Epithelial cell of esophagus (primary cell): Measurements from ENCODE around the gene KIF26A.

ENCODE experiments used
- DNase-seq: peaks from one replicate; pipeline ENCODE4 v3.0.0; 2010; ENCODE audit warnings: low read depth
- H3K4me3 ChIP-seq: 2 replicates; pipeline ENCODE4 v1.5.1; 2011; ENCODE audit warnings: mild to moderate bottlenecking, low read length, control low read depth
- TF ChIP-seq, protein P1 (sequence below): IDR thresholded peaks from 2 replicates; pipeline ENCODE4 v1.5.1; 2011; ENCODE audit warnings: low read depth, mild to moderate bottlenecking, low read length, control low read depth, inconsistent platforms; ENCODE audit not compliant: insufficient read depth; ENCODE audit errors: missing control alignments

Gene KIF26A

DNA sequence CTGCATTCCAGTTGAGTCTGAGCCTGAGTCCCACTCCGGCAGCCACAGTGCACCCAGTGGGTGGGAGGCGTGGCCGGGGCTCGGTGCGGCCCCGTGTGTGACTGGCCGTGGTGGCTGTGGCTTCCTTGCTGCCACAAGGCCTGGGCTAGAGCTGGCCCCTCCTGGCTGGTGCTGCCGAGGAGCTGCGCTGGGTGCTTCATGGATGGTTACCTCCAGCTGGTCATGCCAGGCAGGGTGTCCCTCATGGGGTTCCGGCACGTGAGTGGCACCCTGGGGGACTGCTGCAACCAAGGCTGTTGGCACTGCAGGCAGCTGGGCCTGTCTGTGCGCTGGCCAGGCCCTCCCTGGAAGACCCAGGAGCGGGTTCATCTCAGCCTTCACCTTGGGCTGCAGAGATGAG, 62.7 kb downstream of the KIF26A start:
- no peak overlapping the region for H3K4me3 ChIP-seq
- DNase-seq = no peak
- TF ChIP-seq, protein P1, sequence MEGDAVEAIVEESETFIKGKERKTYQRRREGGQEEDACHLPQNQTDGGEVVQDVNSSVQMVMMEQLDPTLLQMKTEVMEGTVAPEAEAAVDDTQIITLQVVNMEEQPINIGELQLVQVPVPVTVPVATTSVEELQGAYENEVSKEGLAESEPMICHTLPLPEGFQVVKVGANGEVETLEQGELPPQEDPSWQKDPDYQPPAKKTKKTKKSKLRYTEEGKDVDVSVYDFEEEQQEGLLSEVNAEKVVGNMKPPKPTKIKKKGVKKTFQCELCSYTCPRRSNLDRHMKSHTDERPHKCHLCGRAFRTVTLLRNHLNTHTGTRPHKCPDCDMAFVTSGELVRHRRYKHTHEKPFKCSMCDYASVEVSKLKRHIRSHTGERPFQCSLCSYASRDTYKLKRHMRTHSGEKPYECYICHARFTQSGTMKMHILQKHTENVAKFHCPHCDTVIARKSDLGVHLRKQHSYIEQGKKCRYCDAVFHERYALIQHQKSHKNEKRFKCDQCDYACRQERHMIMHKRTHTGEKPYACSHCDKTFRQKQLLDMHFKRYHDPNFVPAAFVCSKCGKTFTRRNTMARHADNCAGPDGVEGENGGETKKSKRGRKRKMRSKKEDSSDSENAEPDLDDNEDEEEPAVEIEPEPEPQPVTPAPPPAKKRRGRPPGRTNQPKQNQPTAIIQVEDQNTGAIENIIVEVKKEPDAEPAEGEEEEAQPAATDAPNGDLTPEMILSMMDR = no peak

DNA sequence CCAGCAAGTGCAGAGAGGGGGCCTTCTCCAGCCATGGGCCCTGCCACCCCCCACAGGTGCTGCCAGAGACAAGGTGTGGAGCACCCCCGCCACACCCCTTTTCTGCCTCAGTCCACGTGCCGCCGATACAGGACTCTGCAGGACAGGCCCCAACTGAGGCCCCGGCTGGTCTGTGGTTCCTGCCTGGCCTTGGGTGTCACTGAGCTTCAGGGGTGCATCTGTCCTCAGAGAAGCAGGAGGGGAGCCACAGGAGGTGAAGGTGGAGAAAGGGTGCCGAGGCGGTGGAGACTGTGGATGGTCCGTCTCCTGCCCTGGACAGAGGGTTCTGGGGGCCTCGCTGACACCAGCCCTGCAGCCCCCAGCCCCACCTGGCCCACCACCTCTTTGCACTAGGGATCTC, 63.1 kb downstream of the KIF26A start:
- no peak overlapping the region for H3K4me3 ChIP-seq
- TF ChIP-seq, protein P1 = no peak
- no peak for DNase-seq

DNA sequence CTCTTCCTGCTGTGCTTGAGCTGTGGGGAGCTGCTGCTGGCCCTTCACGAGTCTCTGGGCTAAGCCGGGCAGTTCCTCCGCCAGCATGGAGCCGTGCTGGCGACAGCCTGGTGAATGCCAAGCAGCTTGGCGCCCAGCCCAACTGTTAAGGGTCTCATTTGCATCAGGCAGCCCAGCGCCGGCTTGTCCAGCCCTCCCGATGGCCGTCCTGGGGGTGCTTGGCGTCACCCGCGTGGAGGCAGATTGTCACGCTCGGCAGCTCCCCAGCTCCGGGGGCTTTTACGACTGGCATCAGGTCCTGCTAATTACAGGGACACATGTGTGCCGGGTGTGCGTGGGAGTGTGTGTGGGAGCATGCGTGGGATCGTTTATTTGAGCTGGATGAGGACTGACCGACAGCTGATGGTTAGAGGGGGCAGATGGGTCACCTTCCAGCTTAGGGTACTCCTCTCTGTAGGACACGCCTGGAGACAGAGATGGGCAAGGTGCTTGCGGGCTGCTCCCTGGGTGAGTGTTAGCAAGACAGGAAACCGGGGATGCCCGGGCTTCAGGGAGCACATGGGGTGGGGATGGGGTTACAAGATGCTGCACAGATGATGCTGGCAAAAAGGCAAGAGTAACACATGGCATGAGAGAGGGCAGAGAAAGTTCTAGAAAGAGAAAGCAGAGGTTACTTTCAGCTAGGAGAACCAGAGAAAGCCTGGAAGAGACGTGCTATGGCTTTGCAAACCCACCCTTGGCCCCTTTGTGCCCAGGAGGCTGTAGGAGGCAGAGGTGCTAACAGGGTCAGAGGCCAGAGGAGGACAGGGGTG, 64.1 kb downstream of the KIF26A start:
- TF ChIP-seq, protein P1 = no peak
- no peak overlapping the region for H3K4me3 ChIP-seq
- DNase-seq = no peak

DNA sequence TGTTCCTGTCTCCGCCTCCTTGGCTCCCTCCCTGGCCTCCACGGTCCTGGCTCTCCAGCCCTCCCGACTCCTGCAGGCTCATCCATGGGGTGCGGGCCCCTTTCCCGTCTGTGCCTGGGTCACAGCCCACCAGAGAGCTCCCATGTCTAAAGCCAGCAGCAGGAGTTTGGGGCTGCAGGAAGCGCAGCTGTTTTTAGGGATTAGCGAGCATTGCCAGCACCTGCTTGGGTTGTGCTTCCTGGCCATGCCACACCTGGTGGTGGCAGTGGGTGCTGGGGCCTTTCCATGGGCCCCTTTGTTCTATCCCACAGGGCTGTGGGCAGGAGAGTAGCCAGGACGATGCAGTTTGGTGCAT, 64.7 kb downstream of the KIF26A start:
- no peak overlapping the region for H3K4me3 ChIP-seq
- TF ChIP-seq, protein P1 = no peak
- DNase-seq = no peak

DNA sequence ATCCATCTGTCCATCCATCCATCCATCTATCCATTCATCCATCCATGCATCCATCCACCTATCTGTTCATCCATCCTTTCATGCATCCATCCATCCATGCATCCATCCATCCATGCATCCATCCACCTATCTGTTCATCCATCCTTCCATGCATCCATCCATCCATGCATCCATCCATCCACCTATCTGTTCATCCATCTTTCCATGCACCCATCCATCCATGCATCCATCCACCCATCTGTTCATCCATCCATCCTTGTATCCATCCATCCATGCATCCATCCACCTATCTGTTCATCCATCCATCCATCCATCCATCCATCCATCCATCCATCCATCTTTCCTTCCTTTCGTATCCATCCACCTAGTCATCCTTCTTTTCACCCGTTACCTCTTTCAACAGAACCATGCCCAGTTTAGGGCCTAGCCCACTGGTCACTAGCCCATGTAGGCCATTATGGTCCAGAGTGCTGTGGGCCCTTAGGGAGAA, 66.3 kb downstream of the KIF26A start:
- no peak overlapping the region for H3K4me3 ChIP-seq
- TF ChIP-seq, protein P1 = no peak
- no peak for DNase-seq

DNA sequence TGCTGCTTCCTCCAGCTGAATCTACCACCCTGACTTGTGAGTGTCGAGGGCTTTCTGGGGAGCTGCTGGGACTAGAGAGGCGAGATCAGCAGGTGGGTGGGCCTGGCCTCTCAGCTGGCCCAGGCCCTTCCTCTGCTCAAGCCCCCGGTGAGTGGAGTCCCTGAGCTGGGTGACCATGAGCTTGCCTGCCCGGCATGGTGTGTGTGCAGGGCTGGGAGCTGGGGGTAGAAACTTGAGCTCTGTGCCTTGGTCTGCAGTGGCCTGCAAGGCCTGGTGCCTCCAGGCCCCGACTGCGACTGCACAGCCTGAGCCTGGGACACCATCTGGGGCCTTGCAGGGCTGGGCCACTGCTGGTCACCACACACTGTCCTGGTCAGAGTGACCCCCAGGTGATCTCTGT, 67.4 kb downstream of the KIF26A start:
- no peak overlapping the region for H3K4me3 ChIP-seq
- TF ChIP-seq, protein P1 = no peak
- DNase-seq = no peak
